ENCODE measurements around the gene KHSRP.
"Not testable (repeated sequence)": the region's sequence is repeated elsewhere in the genome, so short reads cannot be mapped to it uniquely, and the experiment has no call there.

KHSRP gene

DNA sequence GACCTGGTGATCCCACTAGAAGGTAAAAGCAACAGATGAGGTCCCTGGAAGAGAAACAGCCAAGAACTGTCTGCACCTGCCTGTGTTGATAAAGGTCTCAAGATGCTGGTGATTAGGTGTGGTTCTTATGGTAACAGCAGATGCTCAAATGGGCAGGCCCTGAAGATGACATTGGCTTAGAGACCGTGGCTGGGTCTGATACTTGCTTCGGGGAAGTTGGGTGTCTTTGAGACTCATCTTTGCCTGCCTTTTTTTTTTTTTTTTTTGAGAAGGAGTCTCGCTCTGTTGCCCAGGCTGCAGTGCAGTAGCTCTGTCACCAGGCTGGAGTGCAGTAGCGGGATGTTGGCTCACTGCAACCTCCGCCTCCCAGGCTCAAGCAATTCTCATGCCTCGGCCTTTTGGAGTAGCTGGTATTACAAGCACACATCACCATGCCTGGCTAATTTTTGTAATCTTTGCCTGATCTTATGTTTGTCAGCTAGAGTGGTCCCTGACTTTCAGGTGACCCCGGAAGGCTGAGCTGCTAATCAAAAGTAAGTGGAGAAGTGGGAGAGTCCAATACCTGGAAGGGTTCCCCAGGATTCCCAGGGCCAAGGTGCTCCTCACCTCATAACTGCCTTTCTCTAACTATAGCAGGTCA lies 27.1 kb upstream of the KHSRP start:
- no peak for DNase-seq

DNA sequence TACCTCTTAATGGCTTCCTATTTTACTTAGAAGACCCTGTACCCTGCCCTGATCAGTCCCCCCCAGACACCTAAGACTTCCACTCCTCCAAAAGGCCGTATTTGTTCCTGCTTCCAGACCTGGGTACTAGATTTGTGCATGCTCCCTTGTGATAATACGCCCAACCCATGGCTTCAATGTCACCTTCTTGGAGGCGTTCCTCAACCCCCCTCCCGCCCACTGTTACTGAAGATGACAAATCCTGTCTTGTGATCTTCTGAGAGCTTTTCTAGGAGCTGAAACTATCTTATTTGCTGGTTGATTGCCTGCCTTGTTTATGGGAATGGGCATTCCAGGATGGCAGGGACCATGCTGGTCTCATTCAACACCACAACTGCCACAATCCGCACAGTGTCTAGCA lies 25.6 kb upstream of the KHSRP start:
- no peak for DNase-seq

DNA sequence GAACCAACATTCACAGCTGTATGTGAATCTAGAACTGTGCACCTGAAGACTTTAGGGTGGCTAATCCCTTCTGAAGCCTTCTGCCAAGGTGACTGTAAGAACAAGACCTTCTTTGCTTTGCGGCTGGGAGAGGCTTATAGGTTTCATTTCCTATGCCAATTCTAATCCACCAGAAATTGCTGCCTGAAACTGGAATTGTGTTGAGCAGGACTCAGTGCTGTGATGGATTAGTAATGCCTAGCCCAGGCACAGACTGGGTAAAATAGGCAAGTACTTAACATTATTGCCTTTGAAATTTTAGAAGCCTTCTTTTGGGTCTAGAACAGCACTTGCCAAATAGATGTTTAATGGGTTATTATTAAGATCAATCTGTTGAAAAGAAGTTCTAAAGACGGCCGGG lies 23.4 kb upstream of the KHSRP start:
- no peak for DNase-seq

DNA sequence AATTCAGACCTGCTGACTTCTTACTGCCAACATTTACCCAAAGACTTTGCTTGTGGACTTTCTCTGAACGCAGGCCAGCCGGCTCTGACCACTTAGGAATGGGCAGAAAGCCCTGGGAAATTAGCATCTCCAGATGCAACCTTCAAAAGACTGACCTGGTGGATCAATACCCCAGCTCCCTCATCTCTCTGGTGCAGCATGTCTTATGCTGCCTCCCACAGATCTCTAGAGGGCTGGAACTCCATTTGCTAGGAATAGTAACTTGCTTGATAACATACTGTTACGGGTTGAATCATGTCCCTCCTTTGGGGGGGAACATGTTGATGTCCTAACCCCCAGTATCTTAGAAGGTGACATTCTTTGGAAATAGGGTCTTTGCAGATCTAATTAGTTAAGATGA lies 21.8 kb upstream of the KHSRP start:
- no peak for DNase-seq

DNA sequence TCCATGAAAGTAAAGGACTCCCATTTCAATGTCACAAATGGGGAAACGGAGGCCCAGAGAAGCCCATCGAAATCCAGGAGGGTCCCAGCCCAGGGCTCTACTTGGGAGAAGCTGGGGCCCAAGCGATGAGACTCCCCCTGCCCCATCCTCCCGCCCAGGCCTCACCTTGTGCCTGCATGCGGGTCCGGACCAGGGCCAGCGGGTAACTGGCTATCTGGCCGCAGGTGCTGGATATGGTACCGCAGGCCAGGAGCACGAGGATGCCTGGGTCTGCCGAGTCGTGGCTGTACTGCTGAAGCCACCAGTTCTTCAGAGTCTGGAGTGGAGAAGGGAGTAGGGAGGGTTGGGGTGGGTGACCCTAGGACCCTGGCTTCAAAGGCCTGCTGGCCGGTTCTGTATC lies 19.4 kb upstream of the KHSRP start:
- no peak for DNase-seq

DNA sequence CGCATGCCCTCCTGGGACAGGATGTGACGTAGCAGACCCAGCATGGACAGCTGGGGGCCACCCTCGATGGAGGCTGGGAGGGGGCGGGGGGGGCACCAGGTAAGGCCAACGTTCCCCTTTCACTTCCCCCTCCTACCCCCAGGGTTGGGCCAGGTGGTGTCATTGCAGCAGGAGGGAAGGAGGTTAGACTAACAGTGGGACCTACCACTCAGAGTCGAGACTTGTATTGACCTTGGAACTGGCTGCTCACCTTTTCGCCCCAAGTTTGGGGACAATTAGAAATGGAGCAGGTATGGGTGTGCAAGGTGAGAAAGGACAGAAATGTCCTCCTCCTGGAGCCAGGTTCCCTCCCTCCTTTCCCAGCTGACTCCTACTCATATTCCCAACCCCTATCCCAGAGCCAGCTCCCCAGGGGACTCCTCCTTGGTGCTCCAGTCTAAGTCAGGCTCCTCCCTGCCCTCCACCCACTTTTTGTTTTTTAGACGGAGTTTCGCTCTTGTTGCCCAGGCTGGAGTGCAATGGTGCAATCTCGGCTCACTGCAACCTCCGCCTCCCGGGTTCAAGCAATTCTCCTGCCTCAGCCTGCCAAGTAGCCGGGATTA lies 17.6 kb upstream of the KHSRP start:
- DNase-seq, result no peak

DNA sequence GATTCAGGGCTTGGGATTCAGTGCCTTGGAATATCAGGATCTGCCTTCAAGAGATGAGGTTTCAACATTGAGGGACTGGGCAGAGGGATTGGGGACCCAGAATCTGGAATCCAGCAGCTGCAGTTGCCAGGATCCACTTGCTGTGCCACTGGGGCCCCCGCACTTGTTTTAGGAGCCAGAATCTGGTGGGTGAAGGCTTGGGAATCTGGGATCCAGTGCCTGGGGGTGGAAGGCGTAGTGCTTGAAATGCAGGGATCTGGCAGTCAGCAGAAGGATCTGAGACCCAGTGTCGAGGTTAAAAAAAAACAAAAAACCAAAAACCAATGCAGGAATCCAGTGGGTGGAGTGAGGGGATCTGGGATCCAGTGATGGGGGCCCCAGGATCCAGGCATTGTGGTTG lies 16.3 kb upstream of the KHSRP start:
- no peak for DNase-seq

DNA sequence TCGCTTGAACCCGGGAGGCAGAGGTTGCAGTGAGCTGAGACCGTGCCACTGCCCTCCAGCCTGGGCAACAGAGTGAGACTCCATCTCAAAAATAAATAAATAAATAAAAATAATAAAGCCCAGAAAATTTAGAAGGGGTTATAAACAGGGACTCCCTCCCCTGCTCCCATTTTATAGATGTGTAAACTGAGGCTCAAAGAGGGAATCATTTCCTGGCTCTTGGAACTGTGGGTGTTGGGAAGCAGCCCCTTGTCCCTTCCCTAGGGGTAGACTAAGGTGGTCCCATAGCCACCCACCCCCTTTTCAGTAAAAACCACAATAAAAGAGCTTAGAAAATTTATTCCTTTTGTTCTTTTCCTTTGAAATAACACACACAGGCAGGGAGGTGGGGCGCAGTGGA lies 15.1 kb upstream of the KHSRP start:
- no peak for DNase-seq

DNA sequence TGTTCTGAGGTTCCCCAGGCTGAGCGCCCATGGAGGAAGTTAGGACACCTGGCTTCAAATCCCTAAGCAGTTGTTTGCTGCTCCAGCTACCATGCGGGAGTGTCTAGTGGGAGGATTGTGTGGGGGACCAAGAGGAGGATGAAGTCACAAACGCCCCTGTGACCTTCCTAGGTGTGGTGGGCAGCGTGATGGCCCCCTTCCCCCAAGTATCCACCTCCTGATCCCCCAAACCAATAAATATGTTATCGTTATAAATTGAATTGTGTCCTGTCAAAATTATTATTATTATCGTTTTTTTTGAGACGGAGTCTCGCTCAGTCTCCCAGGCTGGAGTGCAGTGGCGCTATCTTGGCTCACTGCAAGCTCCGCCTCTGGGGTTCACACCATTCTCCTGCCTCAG lies 9.1 kb upstream of the KHSRP start, which contains the start of gene SLC25A41:
SLC25A41 (minus strand) TSS at position 101 of the 400 bp plus-strand sequence; CDS start at position 31, 70 bp downstream.
- no peak for DNase-seq

DNA sequence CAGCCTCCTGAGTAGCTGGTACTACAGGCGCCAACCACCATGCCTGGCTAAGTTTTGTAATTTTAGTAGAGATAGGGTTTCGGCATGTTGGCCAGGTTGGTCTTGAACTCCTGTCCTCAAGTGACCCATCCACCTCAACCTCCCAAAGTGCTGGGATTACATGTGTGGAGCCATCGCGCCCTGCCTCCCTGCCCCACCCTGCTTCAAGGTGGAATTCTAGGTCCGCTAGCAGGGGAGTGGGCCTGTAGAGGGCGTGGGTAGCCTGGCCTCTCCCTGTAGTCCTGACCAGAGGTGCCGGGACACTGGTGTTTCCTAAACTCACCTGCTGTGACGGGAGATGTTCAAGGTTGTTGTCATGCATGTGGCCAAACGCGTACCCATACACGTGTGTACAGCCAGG lies 8.6 kb upstream of the KHSRP start:
- no peak for DNase-seq

DNA sequence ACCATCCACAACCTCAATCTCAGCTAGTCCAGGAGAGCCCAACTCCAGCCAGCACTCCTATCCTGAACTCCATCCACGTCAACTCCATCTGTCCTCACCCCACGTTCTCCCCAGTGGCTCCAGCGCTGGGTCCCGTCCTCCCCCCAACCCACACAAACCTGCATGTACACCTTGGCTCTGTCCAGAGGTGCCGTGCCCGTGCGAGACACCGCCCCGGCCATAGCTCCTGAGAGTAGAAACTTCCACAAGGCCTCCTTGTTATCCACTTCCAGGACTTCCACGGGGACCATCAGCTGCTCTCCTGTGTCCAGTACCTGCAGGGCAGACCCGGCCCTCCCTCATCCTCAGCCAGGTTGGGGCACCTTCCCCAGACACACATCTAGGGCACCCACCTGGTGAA lies 7.3 kb upstream of the KHSRP start:
- DNase-seq, result no peak

DNA sequence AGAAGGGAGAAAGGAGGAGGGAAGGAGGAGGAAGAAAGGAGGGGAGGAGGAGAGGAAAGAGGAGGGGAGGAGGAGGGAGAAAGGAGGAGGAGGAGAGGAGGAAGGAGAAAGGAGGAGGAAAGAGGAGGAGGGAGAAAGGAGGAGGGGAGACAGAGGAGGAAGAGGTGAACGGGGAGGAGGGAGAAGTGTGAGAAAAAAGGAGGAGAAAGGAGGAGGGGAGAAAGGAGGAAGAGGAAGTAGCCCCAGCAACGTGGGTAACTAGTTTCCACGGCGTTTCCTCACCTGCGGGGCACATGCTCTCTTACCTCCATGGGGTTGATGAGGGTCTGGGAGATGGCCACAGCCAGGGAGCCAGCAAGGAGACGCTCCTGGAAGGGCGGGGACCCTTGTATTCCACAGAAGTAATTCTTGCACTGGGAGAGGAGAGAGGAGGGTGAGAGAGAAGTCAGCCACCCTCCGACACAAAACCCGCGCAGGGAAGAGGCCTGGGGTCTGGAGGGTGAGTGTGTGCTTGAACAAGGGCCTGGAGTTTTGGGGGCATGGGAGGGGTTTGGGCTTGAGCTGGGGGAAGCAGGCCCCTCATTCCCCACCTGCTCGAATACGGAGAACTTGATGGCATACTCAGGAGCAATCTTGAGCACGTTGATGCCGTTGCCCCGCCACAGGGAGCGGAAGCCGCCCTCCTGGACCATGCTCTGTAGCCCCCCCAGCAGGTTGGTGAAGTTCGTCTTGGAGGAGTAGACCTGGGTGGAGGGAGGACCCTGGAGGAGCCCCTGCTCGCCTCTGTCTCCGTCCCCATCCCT lies 5.0 kb upstream of the KHSRP start:
- DNase-seq, result no peak

DNA sequence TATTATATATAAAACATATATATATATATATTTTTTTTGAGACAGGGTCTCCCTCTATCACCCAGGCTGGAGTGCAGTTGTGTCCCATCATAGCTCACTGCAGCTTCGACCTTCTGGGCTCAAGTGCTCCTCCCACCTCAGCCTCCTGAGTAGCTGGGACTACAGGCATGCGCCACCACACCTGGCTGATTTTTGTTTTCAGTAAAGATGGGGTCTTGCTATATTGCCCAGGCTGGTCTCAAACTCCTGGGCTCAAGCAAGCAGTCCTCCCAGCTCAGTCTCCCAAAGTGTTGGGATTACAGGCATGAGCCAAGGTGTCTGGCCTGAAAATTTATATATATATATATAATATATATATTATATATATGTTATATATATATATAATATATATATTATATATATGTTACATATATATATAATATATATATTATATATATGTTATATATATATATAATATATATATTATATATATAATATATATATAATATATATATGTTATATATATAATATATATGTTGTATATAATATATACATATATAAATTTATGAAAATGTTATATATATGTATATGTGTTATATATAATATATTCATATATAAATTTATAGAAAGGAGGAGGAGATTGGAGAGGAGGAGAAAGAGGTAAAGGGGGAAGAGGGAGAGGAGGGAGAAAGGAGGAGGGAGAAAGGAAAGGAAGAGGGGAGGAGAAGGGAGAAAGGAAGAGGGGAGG lies 4.2 kb upstream of the KHSRP start:
- not testable (repeated sequence) for DNase-seq

DNA sequence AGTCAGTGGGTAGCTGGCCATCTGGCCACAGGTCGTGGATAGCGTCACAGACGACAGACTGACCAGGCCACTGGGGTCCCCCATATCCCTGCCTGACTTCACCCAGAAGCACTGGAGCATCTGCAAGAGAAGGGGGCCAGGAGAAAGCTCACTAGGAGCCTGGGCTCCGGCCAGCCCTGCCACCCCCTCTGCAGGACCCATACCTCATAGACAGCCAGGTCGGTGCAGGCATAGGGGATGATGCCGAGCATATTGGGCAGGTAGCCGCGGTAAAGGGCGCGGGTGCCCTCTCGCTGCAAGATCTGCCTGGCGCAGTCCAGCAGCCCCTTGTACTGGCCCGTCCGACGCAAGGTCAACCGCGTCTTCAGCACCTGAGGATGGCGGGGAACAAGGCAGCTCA lies 2.5 kb upstream of the KHSRP start:
- no peak for DNase-seq

DNA sequence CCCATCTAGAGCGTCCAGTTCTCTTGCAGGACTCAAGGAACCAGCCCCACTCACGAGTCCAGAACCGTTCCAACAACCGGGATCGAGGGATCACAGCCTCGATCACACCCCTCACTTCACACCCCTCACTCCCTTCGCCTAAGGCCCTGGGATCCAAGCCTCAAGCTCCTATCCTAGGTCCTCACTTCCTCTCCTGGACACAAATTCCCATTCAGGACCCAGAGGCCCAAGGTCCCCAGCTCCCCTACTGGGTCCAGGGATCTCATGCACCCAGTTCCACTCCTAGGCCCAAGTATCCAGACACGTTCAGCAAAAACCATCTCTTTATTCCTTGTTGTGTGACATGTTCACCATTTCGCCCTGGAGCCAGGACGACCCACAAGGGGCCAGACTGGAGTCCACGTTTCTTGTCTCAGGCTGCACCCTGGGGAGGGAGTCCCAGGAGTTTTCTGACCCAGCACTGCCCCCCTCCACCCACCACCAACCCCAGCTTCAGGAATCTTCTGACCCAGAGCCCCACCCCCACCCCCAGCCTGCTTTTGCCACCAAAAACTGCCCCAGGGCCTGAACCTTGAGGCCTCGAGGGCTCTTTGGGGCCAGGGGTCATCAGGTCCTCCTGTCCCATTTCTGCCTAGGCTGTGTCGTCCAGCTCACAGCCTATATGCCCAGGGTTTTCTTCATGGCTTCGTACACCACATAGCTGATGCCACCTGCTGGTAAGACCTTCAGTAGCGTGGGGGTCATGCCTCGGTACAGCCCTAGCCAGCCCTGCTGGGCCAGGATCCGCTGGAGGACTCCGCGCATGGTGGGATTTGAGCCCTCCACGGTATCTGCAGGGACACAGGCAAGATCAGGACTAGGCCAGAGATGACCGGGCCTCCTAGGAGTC lies 1.4 kb upstream of the KHSRP start:
- no peak for DNase-seq

DNA sequence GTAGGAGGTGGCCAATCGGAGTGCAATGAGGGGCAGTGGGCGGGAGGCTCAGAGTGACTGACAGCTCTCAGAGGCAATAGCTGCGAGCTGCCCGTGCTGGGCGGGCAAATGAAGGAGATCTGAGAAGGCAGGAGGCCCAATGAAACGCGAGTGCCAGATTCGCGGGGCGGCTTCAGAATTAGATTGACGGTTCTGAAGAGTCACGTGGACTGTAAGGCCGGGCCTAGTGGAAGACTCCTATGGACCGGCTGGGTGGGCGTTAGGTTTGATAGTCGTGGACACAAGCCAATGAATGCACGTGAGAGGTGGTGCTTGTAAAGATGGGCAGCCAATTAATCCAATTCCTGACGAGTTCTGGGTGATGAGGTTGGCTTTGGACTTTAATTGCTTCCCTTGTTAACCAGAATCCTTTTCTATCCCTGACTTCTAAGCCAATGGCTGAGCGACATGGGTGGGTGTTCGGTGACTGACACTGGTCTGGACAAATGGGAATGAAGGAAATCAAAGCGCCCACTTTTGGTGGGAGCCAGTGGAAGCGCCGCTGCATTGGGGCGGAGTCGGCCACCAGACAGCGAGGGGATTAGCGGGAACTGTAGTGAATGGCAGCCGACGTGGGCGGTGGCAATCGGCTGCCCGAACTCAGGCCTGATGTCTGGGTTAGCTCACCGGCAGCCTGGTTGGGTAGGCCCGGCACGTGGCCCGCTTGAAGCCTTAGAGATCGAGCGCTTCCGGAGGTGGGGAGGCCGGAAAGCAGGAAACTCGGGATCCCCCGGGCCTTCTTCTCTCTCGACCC lies 524 bp upstream of the KHSRP start:
- peak; percentile 99 for DNase-seq

DNA sequence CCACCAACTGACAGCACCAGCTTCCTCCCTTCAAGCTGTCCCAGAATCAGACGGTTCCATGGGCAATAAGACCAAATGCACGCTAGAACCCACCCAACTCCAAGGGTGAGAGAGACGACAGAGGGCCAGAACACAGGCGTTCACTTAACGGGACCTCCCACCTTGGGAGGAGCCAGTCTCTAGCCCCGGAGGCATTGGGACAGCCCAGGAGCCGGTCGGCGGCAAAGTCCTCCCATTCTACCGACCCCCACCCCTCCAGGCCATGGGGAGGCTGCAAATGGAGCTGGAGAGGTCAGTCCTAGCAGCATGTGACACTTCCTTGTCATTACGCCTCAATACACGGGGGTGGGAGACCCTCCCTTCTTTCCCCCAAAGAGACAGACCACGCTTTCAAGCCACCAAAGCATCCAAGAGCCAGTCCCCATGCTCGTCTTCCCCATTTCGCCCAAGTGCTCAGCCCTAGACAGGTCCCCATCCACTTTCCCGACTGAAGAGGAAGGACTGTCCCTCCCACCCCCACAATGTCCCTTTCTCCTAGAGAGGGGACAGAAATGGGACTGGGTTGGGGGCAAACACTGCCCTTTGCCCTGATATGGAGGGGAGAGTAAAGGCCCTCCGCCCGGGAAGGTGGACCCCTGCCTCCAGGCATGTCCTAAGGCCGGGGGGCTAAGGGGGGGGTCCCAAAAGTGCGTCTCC lies 964 bp downstream of the KHSRP start:
- DNase-seq, result peak; percentile 48 to 55

DNA sequence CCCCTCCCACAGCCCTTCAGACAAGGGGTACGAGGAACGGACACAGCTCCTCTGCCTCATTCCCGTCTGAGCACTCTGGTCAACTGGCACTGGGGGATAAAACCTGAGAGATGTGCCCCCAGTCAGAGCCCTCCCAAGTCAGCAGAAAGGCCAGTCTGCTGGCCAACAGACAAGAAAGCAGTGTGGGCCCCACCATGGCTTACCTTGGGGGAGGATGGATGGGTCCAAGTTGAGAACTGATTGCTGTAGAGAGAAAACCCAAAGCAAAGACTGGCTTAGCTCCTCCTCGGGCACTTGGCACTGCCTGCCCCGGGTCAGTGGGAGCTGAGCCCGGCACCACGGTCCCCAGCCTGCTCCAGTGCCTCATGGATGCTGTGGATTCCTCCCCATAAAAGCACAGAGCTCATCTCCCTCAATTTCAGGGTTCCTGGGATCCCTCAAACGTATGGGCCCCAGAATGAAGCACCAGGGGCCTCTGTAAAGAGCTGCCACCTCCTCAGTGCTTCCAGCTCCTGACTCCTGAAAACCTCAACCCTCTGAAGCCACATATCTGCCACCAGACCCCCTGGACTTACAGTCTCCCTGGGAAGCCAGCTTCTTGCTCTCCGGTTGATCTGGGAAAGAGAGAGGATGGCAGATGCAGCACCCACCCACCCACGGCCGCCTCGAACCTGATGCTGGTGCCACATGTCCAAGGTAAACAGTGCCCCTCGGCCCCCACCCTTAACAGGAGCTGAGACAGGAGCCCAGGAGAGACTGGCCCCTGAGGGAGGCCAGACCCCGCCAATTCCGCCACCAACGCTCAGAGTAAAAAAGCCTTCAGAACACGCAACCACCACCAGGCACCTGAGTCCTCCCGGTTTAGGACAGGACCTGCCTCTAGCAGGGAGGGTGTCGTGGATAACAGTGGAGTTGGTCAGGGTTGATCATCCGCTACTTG lies 3.3 kb downstream of the KHSRP start:
- no peak for DNase-seq

DNA sequence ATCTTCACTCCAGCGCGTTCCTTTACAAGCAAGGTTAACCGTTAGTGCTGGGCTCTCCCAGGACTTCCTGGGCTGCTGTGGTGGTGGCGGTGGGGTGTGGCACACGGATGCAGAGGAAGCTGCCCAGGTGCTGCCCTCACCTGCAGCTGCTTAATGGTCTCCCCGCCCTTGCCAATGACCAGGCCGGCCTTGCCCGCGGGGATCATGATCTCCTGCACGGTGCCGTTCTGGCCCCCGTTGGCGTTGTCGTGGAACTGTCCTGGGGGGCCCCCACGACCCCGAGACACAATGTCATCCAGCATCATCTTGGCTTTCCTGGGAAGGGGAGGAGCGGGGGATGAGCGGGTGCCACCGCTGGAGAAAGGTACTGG lies 6.1 kb downstream of the KHSRP start:
- no peak for DNase-seq

Data from stimulated activated CD4-positive, alpha-beta T cell treated with anti-CD3 and anti-CD28 coated beads, Interleukin-2, amount 100 ng/mL, for 24 hours (primary cell).